HPDE6-E6E7 (cell line): ENCODE results near the gene STOM.

Experiments
- DNase-seq: peaks from one replicate; pipeline ENCODE4 v3.0.0; 2011; ENCODE audit warnings: missing footprints; ENCODE audit errors: extremely low spot score

STOM gene

GRCh38 chr9:121371495-121372061 lies 1.5 kb upstream of the STOM start:
- no peak for DNase-seq

DNA sequence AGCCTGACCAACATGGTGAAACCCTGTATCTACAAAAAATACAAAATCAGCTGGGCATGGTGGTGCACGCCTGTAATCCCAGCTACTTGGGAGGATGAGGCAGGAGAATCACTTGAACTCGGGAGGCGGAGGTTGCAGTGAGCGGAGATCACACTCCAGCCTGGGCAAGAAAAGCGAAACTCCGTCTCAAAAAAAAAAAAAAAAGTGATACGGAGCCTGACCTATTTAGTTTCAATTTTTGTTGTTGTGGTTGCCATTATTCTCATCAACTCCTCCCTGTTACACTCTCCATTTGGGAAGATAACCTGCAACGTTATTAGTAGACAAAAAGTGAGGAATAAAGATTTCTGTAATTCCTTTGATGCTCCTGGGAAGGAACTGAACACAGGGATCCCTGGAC lies 1.3 kb downstream of the STOM start:
- no peak for DNase-seq

DNA sequence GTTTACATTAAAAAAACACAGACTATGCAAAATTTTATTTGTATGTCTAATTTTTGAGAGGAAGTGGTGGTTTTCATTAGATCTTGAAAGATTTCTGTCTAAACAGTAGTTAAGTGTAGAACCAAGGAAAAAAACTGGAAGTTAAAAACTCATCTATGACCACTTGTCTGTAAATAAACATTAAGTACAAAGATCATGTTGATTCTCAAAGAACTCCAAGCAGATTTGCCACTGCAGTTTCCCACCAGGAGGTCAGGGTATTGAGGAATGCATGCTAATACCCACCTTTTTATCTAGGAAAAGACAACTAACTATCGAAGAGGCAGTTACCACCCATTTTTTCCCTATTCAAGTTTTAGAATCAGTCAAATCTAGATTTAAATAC lies 1.9 kb downstream of the STOM start:
- DNase-seq, result no peak

DNA sequence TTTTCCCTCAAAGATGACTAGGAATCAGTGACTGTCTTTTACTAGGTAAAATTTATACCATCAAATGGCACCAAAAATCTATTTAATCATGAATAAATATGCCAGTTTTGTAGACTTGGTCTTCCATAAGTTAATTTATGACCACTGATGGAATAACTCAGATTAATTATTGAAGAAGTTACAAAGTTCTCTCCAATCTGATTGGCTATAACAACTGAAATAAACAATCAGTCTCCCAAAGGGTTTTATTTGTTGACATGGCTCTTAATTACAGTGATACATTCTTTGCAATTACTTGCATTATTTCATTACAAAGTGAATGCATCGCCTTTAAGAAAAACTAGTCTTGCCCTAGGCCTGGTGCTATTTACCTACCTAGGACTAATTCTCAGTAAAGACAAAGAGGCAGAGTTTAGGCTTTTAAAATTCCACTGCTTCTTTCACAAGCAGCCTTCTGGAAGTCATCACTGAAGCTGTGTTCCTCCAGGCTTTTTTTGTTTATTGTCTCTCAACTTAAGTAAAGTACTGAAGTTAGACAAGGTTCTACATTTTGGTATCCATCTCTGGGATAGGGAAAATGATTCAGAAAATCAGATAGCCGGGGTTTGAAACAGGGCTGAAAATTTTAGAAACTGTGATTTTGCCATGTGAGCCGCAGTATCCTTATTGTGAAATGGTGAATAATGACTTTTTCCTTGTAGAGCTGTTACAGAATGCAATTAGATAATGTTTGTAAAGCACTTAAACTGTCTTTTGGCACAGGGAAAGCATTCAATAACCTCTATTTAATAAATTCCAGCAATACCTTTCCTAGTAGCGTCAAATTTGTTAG lies 2.5 kb downstream of the STOM start:
- no peak for DNase-seq

DNA sequence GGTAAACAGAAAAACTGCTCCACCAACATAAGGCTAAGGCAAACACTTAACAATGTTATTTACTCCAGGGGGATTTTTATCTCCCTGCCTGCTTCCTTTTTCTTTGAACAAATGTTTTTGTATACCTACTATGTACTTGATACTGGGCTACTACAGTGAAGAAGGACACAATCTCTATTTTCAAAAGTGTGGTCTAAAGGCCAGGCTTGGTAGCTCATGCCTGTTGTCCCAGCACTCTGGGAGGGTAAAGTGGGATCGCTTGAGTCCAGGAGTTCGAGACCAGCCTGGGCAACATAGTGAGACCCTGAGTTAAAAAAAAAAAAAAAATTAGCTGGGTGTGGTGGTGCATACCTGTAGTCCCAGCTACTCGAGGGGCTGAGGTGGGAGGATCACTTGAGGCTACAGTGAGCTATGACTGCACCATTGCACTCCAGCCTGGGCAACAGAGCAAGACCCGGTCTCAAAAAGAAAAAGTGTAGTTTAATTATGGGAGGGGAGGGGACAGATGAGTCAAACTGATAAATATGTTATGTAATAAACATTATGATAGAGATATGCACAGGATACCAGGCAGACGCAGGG lies 3.3 kb downstream of the STOM start:
- DNase-seq, result no peak

GRCh38 chr9:121365564-121365963 lies 4.5 kb downstream of the STOM start:
- DNase-seq, result no peak

GRCh38 chr9:121364886-121365285 lies 5.2 kb downstream of the STOM start:
- no peak for DNase-seq

DNA sequence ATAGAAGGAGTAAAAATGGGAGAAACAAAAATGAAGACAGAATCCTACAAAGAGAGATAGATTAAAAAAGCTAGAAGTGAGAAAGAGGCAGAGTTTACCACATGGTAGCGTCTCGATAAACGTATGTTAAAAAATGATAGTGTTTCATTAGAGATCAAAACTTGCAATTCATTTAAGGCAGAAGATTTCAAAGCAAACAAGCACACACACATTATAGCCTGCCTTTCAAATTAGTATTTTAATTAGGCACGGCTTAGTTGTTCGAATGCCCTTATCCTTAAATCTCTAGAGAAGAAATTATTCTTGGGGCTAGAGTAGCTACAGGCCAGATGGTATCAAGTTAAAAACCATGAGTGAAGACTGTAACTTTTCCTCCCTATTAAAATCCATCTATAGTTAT lies 6.0 kb downstream of the STOM start:
- no peak for DNase-seq

DNA sequence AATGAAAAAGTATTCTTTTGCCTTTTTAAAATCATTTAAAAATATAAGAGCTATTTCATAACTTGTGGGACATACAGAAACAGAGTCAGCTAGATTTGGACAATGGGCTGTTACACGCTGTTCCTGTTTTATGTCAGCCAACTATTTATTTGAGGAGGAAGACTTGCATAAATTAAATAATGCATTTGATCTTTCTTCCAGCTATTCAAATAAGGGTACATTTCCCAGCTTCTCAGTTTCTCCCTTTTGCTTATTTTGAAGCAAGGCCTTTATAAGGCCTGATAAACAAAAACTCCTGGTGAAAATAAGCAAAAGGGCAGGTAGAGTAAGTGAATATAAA lies 6.5 kb downstream of the STOM start:
- no peak for DNase-seq

- DNase-seq, result no peak
These were observed 7.0 kb downstream of the STOM start for GRCh38 chr9:121362813-121363621.

DNA sequence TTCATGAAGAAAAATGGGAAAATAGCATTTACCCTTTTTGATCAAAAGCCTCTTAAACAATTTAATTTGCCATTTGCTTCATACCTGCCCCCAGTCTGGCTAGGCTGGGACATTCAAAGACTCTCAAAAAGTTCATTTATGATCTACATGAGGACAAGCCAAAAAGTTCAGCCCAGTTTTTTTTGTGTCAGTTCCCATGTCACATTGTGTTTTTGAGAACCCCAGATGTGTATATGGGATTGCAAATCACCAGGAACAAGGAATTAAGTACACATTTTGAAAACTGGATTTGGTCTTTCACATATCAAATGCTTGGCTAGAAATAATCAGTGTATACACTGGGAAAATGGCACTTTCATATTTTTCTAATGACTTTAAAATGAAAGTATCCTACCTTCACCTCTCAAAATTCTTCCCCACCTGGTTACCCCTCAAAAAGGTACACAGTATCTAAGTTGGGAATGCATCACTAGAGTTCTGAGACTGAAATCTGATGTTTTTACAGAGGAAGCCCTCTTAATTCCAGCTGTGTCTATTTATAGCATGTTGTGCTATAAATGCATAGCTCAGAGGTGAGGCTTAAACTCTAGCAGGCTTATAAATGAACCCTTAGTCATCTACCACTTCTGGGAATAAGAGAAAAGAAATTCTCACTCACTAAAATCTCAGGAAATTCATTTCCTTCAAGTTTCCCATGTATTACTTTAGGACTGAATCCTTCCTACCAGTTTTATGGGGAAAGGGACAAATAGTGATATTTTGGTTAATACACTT lies 9.3 kb downstream of the STOM start:
- DNase-seq, result no peak

GRCh38 chr9:121359351-121360294 lies 10.4 kb downstream of the STOM start:
- DNase-seq, result no peak

DNA sequence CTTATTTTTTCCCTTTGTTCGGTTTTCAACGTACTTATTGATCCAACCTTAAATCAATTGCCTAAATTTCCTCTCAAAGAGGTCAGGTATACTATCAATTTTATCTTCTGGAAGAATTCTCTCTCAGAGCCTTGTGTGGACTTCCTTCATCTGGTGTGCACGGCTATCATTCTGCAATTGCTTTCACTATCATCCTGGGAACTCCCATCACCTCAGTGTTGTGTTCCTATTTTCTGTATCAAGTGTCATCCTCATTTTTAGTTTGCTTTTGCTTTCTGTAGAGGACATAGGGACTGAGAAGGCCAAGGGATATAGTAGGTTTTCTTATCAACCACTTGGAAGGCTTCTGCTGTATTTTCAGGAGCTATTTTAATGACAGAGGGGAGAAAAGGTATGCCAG lies 11.3 kb downstream of the STOM start:
- no peak for DNase-seq

DNA sequence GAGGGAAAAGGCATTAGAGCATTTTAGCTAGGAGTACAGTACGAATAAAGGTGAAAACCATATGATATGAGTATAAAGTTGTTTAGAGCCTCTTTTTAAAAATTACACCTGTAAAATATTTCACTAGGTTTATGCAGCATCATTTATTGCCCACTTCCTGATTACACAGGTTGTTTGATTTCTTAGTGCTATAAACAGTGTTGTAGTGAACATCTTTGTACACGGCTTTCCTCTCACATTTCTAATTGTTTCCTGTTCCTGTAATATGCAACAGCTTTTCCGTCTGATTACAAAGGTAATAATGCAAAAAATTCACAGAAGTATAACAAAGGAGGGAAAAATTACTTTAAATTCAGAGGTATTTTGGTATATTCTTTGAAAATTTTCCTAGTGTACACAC lies 13.0 kb downstream of the STOM start:
- DNase-seq, result no peak

- DNase-seq, result no peak
These were observed 15.3 kb downstream of the STOM start for GRCh38 chr9:121354762-121355161.

- no peak for DNase-seq
These were observed 15.9 kb downstream of the STOM start for GRCh38 chr9:121354141-121354540.

DNA sequence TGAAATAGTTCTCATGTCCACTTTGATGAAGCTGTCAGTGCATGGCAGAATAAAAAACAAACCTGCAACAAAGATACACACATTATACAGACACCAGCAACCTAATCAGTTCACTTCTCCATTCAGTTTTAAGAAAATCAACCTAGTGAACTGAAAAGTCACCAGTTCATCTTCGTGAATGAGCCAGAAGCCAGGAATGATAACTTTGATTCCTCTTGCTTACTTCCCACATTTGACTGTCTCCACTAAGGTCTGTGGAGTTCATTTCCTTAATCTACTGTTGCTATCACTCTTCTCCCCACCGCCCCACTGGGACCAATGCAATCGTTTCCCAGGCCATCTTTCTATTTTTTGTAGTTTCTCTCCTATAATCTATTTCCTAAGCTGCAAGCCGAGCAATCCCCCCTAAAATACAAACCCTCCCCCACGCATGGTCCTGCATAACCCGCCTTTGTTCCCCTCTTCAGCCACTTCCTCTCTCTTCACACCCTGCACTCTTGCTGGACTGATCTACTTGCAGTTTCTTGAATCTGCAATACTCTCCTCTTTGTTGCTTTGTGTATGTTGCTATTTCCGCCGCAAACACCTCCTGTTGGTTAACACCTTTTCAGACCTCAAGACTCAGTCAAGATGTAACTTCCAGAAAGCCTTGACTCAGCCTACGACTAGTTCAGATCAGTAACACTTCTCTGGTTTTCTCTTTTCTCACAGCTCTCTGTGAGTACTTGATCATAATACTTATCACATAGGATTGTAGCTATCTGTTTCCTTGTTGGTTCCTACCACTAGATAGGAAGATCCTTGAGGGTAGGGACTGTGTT lies 16.6 kb downstream of the STOM start:
- DNase-seq, result no peak

GRCh38 chr9:121350993-121351561 lies 19.0 kb downstream of the STOM start:
- no peak for DNase-seq

DNA sequence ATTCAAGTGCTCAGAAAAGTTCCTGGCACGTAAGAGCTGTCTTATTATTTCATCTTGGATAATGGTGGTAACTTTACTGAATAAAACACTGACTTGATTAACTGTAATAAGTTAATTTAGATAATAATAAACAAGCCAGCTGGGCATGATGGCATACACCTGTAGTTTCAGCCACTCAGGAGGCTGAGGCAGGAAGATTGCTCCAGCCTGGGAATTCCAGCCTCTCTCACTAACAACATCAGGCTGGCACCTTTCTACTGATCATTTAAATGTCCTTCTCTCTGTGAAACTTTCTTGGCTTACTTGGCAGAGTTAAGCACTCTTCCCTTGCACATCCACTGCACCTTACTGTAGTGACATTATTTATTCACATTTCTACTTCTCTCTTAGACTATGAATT lies 20.0 kb downstream of the STOM start:
- DNase-seq, result no peak
